Measurements from ENCODE around the gene ATP6V0C. TPM values are rescaled to one million over a fixed set of nuclear protein-coding genes. Genes with fewer than 3 reads are reported as not detected.

ATP6V0C gene
- total and polyA plus RNA-seq, 2 of the 8 experiments (the other 6 are each of a cell fraction or from before 2014, with no cell fraction given): 125 to 176 TPM

DNA sequence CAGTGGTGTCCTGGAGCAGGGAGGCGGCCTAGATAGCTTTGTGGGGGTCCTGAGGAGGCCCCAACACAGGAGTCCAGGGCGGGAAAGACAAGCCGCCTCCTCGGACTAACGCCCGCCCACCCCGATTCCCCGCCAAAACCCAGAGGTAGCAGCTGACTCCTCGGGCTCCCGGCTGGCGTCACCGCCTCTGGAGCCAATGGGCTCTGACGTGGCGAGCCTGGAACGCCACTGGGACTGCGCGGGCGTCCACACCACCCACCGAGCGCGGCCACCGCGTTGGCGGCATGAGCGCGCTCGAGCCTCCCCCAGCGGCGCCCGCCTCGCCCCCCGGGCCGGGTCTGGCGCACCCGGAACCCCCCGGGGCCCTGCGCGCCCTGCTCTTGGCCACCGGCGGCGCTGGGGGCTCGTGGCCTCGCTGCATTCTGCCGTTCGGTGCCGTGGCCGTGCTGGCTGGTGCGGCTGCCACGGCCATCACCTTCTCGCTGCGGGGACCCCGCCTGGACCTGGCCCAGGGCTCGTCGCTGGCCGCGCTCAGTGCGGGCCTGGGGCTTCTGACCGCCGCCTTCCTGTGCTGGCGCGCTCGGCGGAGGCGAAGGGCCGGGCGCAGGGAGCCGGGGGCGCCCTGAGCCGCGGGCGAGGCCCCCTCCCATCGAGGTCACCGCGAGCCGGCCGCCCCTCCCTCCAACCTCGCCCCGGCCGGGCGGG, 46.1 kb upstream of the ATP6V0C start:
- no peak overlapping the region; the same call in 1 of the 2 replicates for H2BK12ac ChIP-seq (ENCODE audit: low read depth, low read length)
- H3K4ac ChIP-seq (replicated peaks; ENCODE audit: insufficient read length, low read depth, low read length): no peak overlapping the region
- H2BK15ac ChIP-seq (ENCODE audit: low read length): no peak overlapping the region
- H3K14ac ChIP-seq (ENCODE audit: insufficient read length): peak overlapping the region; percentile 68
- DNase-seq (ENCODE audit: low read depth in 1 of 2, low spot score in 2 of 2) (peak in 1 of 2 experiments; percentile 85), FAIRE-seq (no peak)
- peak overlapping the region; percentile 96 for H4K91ac ChIP-seq (replicated peaks; ENCODE audit: insufficient read length, low read length)
- H3K23me2 ChIP-seq (ENCODE audit: low read depth, low read length): peaks cover 14% of the 10 kb centered on the region; the same call in 1 of the 2 replicates
- H3K79me1 ChIP-seq (ENCODE audit: low read depth, low read length): no peaks in the 10 kb centered on the region
- H3K36me3 ChIP-seq (ENCODE audit: control insufficient read depth in 2 of 4, insufficient read depth in 4 of 4, low read length in 3 of 4): peaks cover 0 to 6% (median 3%) of the 10 kb centered on the region in 4 experiments; a peak in 2 of 8 replicates
- H3K4me3 ChIP-seq (ENCODE audit: extremely low read depth in 1 of 4, insufficient read depth in 2 of 4, low read depth in 3 of 4, low read length in 4 of 4): peak overlapping the region; percentile 36 to 73 (median 44)
- ChIA-PET POLR2A (ENCODE audit: partially characterized antibody) (interaction anchor here (0.7 to 2.3 kb wide), 9 partner anchors 9 to 312 kb away, joined by 3 to 21 read pairs (median 4); partner anchors contain the start of genes ECI1, TEDC2 and TRAF7), CTCF (ENCODE audit: partially characterized antibody) (interaction anchor here (0.8 to 1.3 kb wide), 2 partner anchors 12 to 33 kb away, joined by 3 to 4 read pairs; no protein-coding TSS in a partner anchor)
- H2BK120ac ChIP-seq (replicated peaks; ENCODE audit: low read depth, low read length): no peak overlapping the region
- peaks cover 2 to 7% of the 10 kb centered on the region in 2 experiments for H4K20me1 ChIP-seq (replicated peaks in 1 of 2; ENCODE audit: control insufficient read depth in 1 of 2, insufficient read depth in 2 of 2, low read length in 2 of 2)
- peak overlapping the region; percentile 98 for H3K18ac ChIP-seq (ENCODE audit: extremely low read depth, low read length)
- H3K4me1 ChIP-seq (replicated peaks in 1 of 4; ENCODE audit: control insufficient read depth in 3 of 4, insufficient read depth in 4 of 4, low read length in 3 of 4): peaks cover 0 to 35% (median 26%) of the 10 kb centered on the region in 4 experiments; a peak in 6 of 7 replicates
- no peak overlapping the region for H3K27ac ChIP-seq (ENCODE audit: low read depth, low read length)
- H3K9me3 ChIP-seq (ENCODE audit: insufficient read depth in 2 of 2, low read depth in 1 of 2, low read length in 1 of 2): no peaks in the 10 kb centered on the region
- H2BK20ac ChIP-seq (ENCODE audit: low read length): no peak overlapping the region
- H3K4me2 ChIP-seq (ENCODE audit: insufficient read depth in 1 of 2, low read depth in 2 of 2, low read length in 2 of 2): peak overlapping the region; percentile 88 to 94
- H3K9ac ChIP-seq (replicated peaks in 1 of 4; ENCODE audit: extremely low read depth in 1 of 4, low read depth in 3 of 4, low read length in 3 of 4): peak overlapping the region in 3 of 4 experiments; percentile 54 to 86 (median 69); a peak in 5 of 7 replicates
- H3K79me2 ChIP-seq (ENCODE audit: control insufficient read depth in 1 of 2, insufficient read depth in 2 of 2, low read length in 2 of 2): no peaks in the 10 kb centered on the region
- peak overlapping the region; percentile 77 for H3K56ac ChIP-seq (replicated peaks; ENCODE audit: insufficient read length, low read depth, low read length)
- H3K23ac ChIP-seq (ENCODE audit: insufficient read length): no peak overlapping the region
- peak overlapping the region; percentile 83; the same call in 1 of the 2 replicates for H2BK5ac ChIP-seq (ENCODE audit: low read depth, low read length)
- H2AFZ ChIP-seq (ENCODE audit: low read length): no peak overlapping the region
- peak overlapping the region; percentile 97 for H4K8ac ChIP-seq (ENCODE audit: extremely low read depth, insufficient read depth, low read length)
- H3K27me3 ChIP-seq (replicated peaks in 1 of 4; ENCODE audit: control insufficient read depth in 3 of 4, extremely low read depth in 1 of 4, insufficient read depth in 3 of 4, low read length in 3 of 4): peaks cover 17 to 44% (median 40%) of the 10 kb centered on the region in 4 experiments
- WGBS, 2 experiments (ENCODE audit: extremely low coverage in 1 of 2, insufficient coverage in 1 of 2, insufficient read length in 1 of 2, insufficient replicate concordance in 2 of 2, low coverage in 1 of 2, low lambda C conversion rate in 2 of 2, missing lambda C conversion rate in 1 of 2): 3% methylated on average over 54 of the region's 80 CpGs; no CpG with 5 or more reads in 1 of the 2 experiments
- no peak overlapping the region for H2AK5ac ChIP-seq (ENCODE audit: low read depth, low read length)
- H4K5ac ChIP-seq (ENCODE audit: insufficient read length, low read depth, low read length): peak overlapping the region; percentile 62
- TF ChIP-seq CEBPB (IDR thresholded peaks at IDR 0.05; ENCODE audit: low read depth, low read length): no peak
- 0 out of 2 replicates have a peak, but pooled peaks have one; percentile 29 for TF ChIP-seq TAF1 (IDR thresholded peaks at IDR 0.05; ENCODE audit: low read depth, low read length)
- no peak for TF ChIP-seq GTF2F1 (IDR thresholded peaks at IDR 0.05; ENCODE audit: borderline replicate concordance, low read depth, low read length)
- peak; percentile 70 for TF ChIP-seq CREB1 (IDR thresholded peaks at IDR 0.05)
- no peak; a peak in 1 of 3 replicates for TF ChIP-seq POLR2A (IDR thresholded peaks at IDR 0.05; ENCODE audit: control extremely low read depth in 1 of 2, low read depth in 2 of 2, low read length in 2 of 2)
- TF ChIP-seq CBX5 (IDR thresholded peaks at IDR 0.05; ENCODE audit: low read depth, low read length): no peak
- TF ChIP-seq ASH2L (IDR thresholded peaks at IDR 0.05; ENCODE audit: low read length): no peak
- TF ChIP-seq POU5F1 (IDR thresholded peaks at IDR 0.05; ENCODE audit: low read depth, low read length): no peak
- TF ChIP-seq, protein P1, sequence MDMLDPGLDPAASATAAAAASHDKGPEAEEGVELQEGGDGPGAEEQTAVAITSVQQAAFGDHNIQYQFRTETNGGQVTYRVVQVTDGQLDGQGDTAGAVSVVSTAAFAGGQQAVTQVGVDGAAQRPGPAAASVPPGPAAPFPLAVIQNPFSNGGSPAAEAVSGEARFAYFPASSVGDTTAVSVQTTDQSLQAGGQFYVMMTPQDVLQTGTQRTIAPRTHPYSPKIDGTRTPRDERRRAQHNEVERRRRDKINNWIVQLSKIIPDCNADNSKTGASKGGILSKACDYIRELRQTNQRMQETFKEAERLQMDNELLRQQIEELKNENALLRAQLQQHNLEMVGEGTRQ (IDR thresholded peaks at IDR 0.05; ENCODE audit: low read length): no peak
- TF ChIP-seq ZNF274 (IDR thresholded peaks at IDR 0.05; ENCODE audit: borderline replicate concordance, extremely low read depth, low read length): no peak
- TF ChIP-seq, protein P2, sequence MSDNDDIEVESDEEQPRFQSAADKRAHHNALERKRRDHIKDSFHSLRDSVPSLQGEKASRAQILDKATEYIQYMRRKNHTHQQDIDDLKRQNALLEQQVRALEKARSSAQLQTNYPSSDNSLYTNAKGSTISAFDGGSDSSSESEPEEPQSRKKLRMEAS (IDR thresholded peaks at IDR 0.05): no peak; the same call in none of the 2 replicates

Data from H1 (cell line).